OCI-LY3 (cell line): ENCODE results near the gene LRRC4C.

Source experiments
- EZH2phosphoT487 ChIP-seq: fragments of 200-600 bp; shearing (Covaris generic); IDR thresholded peaks from 2 replicates; pipeline ENCODE4 v1.6.1; 2018; ENCODE audit warnings: antibody characterized with exemption, mixed run types, low read depth
- TF ChIP-seq, protein P1 (sequence below): fragments of 200-600, 300-600 bp; sonication (generic); IDR thresholded peaks from 2 replicates; pipeline ENCODE4 v1.5.1; 2014; ENCODE audit warnings: antibody characterized with exemption, low read length, low read depth

DNA sequence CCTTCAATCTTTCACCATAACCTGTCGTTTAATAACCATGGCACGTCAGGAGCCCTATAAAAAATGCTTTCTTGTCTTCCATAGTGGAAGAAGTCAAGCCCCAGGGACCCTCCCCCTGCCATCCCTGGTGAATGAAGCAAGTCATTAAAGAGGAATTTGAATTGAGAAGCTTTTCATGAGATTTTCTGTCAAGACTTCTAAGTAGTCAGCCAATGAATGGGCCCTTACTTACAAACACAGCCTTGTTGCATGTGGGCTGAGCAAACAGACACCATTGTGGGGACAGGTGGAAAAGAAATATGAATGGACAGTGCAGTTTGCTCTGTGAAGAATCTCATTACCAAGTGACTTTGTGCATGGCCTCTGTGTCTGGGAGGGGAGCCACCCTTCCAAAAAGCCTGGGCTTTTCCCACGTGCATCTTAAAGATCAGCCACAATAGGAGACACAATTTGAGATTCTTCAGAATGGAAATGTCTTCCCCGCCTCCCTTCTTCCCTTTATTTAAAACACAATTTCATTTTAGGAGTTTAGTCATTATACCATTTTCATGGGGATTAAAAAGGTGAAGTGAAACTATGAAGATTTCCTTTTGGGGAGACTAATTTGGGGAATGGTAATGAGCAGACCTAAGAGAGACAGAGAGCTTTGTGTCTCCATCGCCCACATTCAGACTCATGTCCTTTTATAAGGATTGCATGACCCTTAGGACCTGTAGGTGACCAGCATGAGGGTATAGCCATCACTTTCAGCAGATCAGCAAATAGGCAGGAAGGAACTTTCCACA is 152.0 kb downstream of the LRRC4C start:
- TF ChIP-seq, protein P1, sequence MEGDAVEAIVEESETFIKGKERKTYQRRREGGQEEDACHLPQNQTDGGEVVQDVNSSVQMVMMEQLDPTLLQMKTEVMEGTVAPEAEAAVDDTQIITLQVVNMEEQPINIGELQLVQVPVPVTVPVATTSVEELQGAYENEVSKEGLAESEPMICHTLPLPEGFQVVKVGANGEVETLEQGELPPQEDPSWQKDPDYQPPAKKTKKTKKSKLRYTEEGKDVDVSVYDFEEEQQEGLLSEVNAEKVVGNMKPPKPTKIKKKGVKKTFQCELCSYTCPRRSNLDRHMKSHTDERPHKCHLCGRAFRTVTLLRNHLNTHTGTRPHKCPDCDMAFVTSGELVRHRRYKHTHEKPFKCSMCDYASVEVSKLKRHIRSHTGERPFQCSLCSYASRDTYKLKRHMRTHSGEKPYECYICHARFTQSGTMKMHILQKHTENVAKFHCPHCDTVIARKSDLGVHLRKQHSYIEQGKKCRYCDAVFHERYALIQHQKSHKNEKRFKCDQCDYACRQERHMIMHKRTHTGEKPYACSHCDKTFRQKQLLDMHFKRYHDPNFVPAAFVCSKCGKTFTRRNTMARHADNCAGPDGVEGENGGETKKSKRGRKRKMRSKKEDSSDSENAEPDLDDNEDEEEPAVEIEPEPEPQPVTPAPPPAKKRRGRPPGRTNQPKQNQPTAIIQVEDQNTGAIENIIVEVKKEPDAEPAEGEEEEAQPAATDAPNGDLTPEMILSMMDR = no peak
- no peak for TF ChIP-seq EZH2phosphoT487
